T follicular helper cell (primary cell): ENCODE data around the gene MIB2.

Experiments
- DNase-seq: peaks from one replicate; pipeline ENCODE4 v3.0.0-alpha.2; 2020; ENCODE audit warnings: low read depth

The MIB2 gene

DNA sequence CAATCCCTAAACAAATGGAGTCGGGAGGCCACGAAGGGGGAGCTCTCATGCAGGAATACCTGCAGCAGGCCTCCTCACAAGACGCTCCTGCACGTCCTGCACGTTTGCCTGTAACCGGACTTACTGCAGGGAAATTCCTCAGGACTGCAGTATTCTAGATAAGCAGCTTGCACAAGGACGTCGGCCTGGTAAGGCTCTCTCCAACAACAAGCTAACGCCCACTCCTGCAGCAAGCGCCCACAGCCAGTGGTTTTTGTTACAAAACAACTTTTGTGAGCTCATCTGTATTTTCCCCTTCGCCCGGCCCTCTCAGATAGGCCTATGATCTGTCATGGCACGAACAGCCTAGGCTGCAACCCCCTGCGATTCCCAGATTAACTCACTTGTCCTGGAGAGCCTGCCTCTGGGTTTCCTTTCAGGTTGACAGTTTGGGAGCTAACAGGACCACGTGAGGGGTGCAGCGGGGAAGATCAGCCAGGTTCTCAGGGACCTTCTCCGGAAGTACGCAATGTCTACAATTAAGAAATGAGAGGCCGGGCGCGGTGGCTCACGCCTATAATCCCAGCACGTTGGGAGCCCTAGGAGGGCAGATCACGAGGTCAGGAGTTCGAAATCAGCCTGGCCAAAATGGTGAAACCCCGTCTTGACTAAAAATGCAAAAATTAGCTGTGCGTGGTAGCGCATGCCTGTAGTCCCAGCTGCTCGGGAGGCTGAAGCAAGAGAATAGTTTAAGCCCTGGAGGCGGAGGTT lies 921 bp upstream of the MIB2 start:
- DNase-seq, result peak; percentile 42

DNA sequence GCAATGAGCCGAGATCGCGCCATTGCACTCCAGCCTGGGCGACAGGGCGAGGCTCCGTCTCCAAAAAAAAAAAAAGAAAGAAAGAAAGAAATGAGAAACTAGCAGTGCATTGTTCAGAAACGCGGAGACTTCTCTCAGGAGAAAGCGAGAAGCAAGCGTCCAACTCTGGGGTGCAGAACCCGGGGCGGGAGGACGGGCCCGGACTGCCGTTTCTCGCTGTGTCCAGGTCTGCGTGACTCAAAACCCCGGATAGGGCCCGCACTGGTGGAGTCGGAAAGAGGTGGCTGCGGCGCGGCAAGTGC lies 395 bp upstream of the MIB2 start:
- no peak for DNase-seq

DNA sequence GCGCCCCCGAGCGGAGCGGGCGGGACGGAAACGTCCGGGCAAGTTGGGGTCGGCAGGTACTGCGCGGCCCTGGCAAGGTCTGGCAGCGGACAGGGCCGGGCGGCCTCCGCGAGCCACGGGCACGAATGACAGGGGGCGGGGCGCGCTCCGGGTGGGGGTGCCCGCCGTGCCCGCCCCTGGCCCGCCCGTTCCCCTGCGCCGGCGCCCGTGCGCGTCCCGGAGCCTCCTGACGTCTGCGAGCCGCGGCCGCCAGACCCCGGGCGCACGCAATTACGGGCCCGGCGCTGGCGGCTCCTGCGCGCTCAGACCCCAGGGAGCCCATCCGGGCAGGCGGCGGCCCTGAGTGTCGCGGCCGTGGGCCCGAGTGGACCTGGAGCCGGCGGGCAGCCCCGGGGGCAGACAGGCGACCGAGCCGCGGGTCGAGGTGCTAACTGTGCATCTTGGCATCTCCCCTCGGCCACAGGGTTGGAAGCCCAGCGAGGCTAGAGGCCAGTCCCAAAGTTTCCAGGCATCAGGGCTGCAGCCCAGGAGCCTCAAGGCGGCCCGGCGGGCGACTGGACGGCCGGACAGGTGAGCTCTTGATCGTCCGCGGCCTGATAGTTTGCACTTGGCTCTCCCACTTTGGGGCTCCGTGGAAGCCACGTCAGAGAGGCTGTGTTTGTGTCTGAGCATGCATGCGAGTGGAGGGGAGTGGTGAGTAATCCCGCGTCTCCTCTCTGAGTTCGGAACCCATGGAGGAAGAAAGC lies 918 bp downstream of the MIB2 start:
- peak; percentile 38 for DNase-seq

DNA sequence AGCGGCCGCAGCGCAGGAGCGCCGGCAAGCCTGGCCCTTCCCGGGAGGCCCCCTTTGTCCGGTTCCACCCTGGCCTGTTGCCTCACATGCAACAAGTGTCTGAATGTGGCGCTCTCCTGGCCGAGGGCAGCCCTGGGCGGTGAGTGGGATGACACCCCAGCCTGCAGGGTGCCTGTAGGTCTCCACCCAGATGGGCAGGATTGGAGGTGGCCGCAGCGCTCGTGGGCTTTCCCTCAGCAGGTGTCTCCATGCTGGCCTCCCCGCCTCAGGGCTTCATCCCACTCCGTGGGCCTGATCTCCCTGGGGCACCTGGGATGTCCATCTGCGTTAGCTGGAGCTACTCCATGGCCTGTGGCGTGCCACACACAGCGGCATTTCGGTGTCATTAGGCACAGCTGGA lies 1.5 kb downstream of the MIB2 start:
- no peak for DNase-seq

DNA sequence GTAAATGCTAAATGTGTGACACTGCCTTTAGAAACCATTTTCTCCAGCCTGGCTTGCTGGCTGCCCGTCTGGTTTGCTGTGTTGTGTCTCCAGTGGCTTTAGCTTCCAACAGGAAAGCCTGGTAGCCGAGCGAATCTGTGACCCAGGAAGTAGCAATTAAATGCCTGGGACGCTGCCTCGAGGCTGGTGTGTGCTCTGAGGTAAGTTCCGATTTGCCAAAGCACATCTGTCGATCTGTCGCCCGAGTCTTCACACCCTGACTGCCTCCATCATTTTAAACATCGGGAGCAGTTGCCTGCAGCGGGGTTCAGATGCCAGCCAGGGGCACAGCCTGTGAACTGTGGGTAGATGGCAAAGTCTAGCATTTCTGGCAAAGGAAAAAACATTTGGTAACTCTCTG lies 2.2 kb downstream of the MIB2 start:
- no peak for DNase-seq

DNA sequence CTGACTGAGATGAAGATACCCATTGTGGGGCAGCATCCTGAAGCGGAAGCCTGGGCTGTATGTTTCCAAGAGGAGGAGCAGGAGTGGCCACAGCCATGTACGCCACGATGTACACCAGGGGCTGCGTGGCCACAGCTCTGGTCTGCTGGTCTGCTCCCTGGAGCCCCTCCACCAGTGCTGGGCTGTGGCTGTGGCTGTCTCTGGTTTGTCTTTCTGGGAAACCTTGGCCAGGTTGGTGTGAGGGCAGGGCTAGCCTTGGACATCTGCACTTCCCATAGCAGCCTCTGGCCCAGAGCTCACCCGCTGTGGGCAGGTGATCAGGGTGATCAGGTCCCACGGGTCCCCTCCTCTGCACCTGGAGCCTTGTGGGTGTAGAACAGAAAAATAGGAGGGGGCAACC lies 2.6 kb downstream of the MIB2 start:
- no peak for DNase-seq

DNA sequence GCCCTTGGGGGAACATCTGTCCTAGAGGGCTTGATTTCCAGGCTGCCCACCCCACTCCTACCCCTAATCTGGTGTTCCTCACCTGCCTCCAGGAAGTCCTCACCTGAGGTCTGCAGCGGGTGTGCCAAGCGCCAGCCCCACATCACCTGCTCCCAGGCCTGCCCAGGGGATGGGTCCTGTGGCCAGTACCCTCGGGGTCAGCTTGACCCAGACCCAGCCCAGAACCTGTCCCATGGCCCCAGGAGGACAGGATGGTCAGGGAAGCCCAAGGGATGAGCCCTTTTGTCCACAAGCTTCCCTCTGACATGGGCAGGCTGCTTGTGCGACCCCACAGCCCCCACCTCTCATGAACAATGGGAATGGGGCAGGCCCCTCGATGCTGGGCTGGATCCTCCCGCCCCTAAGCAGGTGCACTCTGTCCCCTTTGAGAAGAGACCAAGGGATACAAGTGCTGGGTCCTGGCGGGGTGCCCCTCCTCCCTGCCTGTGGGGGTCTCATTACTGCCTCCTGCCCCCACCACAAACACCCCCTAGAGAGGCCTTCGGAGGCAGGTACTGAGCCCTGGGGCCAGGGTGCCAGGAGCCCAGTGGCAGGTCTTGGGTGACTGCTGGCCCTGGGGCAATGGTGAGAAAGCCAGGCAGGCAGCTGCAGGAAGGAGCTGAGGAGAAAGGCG lies 3.2 kb downstream of the MIB2 start:
- no peak for DNase-seq

DNA sequence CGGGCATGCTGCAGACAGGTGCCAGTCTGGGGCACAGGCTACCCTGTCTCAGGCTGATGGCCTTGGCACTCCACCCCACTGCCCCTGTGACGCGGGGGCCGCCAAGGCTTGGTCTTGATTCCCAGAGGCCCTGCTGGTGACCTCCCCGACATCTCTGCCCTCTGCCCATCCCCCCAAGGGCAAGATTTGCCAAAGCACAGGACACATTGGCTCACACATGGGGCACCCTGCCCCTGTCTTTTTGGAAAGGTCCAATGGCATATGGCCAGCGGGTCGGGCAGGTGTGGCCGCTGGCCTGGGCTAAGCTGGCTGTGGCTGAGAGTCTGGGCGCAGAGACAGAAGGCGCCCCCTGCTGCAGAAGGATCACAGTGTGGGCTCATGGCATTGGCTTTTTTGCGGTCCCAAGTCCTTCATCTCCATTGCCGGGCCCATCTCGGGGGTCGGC lies 4.6 kb downstream of the MIB2 start:
- no peak for DNase-seq

DNA sequence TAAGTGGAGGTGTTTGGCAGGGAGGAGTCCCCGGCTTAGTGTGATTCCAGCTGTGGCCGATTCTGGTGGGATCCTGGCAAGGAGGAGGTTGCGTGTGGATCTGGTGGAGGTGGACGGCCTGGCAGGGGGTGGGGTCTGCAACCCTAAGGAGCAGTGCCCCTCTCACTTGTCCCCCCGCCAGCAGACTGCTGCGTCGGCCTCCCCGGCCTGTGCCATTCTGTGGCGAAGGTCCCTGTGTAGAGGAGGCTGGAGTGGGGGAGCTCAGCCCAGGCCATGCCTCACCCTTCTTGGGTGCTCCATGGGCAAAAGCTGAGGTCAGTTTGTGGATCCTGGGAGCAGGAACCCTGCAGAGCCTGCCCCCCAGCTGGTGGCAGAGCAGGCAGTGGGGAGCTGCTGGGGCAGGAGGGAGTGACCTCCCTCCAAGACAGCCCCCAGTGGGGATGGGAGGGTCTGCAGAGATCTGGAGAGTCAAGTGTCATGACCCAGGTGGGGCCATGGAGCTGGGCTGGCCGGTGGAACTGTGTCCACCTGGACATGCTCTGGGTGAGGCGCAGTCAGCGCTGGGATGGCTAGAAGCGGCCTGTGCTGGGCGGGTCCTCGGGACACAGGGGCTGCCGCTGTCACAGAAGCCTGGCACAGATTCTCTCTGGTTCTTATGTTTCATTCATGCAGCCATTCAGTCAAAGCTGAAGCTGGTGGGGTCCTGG lies 5.3 kb downstream of the MIB2 start:
- DNase-seq, result no peak

DNA sequence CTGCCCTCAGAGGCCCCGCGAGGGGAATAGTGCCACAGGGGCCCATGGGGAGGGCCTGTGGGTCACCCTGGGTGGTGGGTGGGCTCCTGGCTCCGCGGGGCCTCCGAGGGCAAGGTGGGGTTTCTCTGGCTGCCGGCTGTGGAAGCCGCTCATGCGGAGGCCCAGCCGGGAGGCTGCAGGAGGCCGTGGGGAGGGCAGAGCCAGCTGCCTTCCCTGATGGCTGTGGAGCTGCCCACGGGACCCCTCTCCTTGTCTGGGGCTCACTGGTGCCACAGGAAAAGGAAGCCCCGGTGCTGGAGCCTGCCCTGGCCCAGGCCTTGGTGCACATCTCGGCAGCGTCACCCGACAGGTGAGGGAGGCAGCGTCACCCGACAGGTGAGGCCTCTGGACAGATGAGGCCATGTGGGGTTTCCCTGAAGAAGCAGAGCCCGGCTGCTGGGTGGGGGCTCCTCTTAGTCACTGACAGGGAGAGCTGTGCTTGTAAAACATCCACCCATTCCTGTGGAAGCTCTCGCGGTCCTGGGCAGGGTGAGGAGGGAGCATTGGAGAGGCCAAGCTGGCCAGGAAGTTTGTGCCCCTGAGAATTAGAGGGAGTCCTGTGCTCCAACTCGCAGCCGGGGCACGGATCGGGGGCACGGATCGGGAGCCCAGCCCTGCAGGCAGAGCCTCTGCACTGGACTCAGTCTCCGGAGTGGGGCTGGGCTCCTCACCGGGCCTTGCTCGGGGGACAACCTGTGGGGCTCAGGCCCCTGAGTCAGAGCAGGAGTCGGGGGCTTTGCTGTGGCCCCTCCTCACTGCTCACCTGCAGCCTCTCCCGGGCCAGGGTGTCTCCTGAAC lies 6.1 kb downstream of the MIB2 start:
- no peak for DNase-seq

DNA sequence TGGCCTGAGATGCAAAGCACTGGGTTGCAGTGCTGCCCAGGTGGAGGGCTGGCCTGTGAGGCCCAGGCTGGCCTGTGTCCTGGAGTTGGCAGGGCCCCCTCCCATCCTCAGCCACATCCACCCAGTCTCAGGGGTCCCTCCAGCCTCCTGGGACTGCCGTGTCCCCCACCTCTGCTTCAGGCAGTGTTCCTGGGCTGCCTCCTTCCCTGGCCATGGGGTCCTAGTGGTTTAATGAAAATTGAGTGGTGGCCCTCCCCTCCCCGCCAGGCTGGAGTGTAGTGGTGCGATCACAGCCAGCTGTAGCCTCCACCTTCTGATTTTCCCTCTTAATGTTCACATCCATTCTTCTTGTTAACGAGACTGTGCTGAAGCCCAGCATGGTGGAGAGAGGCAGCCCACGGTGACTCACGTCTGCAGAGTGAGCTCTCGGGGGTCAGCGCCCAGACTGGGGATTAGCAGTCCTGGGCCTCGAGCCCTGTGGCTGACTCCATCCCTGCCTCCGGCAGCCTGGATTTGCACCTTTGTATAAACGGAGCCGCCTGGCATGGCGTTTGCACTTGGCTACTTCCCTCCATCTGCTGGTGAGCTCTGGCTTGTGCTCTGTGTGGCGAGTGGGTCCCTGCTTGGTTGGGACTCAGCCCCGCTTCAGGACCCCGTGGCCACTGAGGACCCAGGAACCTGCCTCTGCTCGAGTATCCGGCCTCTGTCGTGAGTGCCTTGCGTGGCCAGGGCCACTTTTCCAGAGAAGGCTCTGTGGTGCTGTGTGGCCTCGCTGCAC lies 6.9 kb downstream of the MIB2 start:
- DNase-seq, result no peak

DNA sequence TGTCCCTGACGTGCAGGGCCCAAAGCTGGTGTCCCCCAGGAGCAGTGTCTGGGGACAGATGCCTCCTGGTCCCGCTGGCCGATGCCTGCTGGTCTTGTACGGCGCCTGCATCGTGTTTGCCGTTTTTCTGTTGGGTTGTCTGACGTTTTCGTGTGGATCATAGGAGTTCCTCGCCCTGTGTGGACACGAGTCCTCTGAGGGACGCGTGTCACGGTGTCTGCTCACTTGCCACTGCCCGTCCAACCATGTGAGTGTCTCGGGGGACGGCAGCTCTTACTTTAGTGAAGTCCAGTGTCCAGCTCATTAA lies 7.4 kb downstream of the MIB2 start:
- DNase-seq, result no peak

DNA sequence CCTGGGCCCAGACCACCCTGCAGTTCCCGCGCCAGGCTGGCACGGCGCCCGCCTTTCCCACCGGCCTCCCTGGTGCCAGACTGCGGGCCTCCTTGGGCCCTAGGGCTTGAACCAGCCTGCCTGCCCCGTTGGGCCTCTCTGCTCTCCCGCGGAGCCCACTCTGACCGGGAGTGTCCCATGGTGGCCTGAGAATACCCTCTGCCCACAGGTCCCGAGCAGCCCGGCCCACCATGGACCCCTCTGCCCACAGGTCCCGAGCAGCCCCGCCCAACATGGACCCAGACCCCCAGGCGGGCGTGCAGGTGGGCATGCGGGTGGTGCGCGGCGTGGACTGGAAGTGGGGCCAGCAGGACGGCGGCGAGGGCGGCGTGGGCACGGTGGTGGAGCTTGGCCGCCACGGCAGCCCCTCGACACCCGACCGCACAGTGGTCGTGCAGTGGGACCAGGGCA lies 7.9 kb downstream of the MIB2 start:
- DNase-seq, result no peak

DNA sequence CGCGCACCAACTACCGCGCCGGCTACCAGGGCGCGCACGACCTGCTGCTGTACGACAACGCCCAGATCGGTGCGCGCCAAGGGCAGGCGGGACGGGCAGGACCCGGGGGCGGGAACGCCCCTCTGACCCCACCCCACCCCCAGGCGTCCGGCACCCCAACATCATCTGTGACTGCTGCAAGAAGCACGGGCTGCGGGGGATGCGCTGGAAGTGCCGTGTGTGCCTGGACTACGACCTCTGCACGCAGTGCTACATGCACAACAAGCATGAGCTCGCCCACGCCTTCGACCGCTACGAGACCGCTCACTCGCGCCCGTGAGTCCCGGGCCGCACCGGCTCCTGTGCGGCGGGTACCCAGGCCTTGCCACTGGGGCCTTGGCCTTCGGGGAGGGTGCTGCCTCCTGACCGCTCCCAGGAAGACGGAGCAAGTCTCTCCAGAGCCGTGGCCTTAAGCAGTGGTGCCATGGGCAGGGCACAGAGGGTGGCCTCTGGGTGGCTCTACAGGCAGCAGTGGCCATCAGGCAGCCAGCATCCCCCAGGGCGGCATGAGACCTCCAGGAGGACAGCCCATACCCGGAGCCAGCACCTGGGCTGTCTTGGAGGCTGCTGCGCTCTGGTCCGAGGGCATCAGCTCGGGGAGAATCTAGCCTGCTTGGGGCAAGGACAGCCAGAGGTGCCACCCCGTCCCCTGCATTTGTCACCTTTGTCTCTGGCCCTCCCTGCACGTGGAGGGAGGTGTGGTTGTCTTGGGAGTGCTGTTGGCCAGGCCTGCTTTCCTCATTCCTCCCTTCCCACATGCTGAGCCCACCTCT lies 8.5 kb downstream of the MIB2 start:
- DNase-seq, result no peak

DNA sequence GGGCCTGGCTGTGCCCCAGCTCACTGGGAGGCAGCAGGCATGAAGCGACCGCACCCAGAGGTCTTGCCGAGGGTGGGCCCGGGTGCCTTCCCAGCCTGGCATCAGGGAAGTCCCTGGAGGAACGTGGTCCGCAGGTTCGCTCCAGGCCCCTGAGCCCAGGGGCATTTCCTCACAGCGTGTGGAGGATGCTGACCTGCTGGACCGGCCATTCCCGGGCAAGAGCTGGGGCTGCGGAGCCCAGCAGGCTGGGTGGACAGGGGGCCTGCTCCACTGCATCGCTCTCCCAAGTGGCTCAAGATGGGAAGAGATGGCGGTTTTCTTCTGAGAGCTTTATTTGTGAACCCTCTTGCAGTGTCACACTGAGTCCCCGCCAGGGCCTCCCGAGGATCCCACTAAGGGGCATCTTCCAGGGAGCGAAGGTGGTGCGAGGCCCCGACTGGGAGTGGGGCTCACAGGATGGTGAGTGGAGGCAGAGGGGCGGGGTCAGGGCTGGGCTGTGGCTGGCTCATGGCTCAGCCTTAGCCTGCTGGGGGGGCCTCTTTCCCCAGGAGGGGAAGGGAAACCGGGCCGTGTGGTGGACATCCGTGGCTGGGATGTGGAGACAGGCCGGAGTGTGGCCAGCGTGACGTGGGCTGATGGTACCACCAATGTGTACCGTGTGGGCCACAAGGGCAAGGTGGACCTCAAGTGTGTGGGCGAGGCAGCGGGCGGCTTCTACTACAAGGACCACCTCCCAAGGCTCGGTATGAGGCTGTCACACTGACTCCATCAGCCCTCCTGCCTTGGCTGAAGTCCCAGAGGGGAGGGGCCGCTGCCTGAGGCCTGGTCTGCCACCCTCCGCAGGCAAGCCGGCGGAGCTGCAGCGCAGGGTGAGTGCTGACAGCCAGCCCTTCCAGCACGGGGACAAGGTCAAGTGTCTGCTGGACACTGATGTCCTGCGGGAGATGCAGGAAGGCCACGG lies 9.4 kb downstream of the MIB2 start:
- no peak for DNase-seq

DNA sequence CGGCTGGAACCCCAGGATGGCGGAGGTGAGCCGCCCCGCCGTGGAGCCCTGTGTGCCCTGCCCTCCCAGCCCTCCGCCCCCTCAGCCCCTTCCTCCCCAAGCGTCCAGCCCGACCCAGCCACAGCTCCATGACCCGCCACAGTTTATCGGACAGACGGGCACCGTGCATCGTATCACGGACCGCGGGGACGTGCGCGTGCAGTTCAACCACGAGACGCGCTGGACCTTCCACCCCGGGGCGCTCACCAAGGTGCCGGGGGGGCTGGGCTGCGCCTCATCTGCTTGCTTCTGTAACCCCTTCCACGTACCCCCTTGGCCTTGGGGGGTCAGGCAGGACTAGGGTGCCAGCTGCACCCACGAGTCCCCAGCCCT lies 10.1 kb downstream of the MIB2 start:
- no peak for DNase-seq

DNA sequence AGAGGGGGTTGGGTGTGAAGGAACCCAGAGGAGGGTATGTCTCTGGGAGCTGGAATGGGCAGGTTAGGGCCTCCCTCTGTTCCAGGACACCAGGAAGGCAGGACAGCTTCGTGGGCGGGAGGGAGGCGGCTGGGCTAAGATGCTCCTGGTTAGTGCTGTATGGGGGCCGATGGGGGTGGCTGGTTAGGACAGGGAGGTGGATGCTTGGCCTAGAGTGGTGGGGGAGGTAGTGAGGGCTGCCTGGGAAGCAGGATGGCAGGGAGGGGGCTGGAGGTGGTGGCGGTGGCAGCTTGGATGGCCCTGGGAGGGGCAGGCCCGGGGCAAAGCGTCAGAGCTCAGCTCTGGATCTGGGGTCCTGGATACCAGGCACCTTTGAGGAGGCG lies 10.5 kb downstream of the MIB2 start:
- DNase-seq, result no peak

DNA sequence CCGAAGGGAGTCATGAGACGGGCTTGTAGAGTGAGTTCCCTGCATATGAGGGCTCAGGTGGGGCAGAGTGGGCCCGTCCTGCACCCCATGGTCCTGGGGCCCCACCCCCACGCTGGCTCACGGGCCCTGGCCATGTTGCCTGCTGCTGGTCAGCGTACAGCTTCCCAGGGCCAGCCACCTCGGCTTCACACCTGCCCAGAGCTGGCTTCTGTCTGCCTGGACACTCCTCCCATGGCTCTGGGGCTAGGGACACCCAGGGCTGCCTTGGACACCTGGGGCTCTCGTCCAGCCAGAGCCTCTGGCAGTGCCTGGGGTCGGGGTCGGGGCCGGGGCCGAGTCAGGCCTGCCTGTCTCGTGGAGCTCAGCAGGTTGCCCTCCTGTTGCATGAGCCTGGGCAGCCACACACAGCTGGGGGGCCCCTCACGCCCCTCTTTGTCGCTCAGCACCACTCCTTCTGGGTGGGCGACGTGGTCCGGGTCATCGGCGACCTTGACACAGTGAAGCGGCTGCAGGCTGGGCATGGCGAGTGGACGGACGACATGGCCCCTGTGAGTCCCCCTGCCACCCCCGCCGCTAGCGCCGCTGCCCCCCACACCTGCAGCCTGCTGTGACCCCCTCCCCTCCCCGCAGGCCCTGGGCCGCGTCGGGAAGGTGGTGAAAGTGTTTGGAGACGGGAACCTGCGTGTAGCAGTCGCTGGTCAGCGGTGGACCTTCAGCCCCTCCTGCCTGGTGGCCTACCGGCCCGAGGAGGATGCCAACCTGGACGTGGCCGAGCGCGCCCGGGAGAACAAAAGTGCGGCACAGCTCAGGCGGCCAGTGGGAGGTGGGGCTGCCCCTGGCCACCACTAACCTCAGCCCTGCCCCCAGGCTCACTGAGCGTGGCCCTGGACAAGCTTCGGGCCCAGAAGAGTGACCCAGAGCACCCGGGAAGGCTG lies 11.2 kb downstream of the MIB2 start:
- DNase-seq, result no peak
